ENCODE results near the gene NSMCE1.
A peak's percentile ranks its signal among the peaks of the same experiment; 100 is the strongest.
"Not testable (repeated sequence)": the region's sequence is repeated elsewhere in the genome, so short reads cannot be mapped to it uniquely, and the experiment has no call there.

Gene NSMCE1

DNA sequence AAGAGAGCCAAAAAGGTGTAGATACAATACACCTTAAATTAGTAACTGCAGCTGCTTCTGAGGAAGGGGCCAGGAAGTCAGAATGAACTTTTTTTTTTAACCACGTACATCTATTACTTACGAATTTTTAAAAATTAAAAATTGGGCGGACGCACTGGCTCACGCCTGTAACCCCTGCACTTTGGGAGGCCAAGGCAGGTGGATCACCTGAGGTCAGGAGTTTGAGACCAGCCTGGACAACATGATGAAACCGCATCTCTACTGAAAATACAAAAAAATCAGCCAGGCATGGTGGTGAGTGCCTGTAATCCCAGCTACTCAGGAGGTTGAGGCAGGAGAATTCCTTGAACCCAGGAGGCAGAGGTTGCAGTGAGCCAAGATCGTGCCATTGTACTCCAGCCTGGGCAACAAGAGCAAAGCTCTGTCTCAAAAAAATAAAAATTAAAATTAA, 5.9 kb upstream of the NSMCE1 start:
- not testable (repeated sequence) for H3K9ac ChIP-seq (ENCODE audit: low read depth, low read length); H3K27me3 ChIP-seq (ENCODE audit: control insufficient read depth, insufficient read depth, low read length); H3K4me3 ChIP-seq (ENCODE audit: low read depth, low read length); H3K4me1 ChIP-seq (ENCODE audit: control insufficient read depth, insufficient read depth, low read length); H3K36me3 ChIP-seq (ENCODE audit: control insufficient read depth, insufficient read depth, low read length); H3K9me3 ChIP-seq (ENCODE audit: control insufficient read depth, insufficient read depth, low read length)

- Histone ChIP-seq H3K4me1 (ENCODE audit: control insufficient read depth, insufficient read depth, low read length) (no peaks in the 10 kb centered on the region), H3K36me3 (ENCODE audit: control insufficient read depth, insufficient read depth, low read length) (no peaks in the 10 kb centered on the region), H3K27me3 (ENCODE audit: control insufficient read depth, insufficient read depth, low read length) (no peaks in the 10 kb centered on the region), H3K4me3 (ENCODE audit: low read depth, low read length) (no peak overlapping the region), H3K9me3 (ENCODE audit: control insufficient read depth, insufficient read depth, low read length) (no peaks in the 10 kb centered on the region), H3K9ac (ENCODE audit: low read depth, low read length) (no peak overlapping the region)
Observed at GRCh38 chr16:27273670-27274423, 5.3 kb upstream of the NSMCE1 start.

DNA sequence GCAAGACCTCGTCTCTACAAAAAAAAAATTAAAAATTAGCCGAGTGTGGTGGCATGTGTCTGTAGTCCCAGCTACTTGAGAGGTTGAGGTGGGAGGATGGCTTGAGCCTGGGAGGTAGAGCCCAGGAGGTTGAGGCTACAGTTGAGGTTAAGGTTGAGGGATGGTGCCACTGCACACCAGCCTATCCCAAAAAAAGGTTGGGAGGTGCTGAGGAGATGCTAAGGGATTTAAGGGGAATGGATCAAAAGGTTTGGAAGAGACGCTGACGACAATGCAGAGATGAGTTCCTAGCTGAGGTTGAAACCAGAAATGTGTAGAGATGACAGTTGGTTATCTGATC, 4.7 kb upstream of the NSMCE1 start:
- Histone ChIP-seq H3K4me1 (ENCODE audit: control insufficient read depth, insufficient read depth, low read length) (no peaks in the 10 kb centered on the region), H3K9ac (ENCODE audit: low read depth, low read length) (no peak overlapping the region), H3K27me3 (ENCODE audit: control insufficient read depth, insufficient read depth, low read length) (no peaks in the 10 kb centered on the region), H3K36me3 (ENCODE audit: control insufficient read depth, insufficient read depth, low read length) (no peaks in the 10 kb centered on the region), H3K4me3 (ENCODE audit: low read depth, low read length) (no peak overlapping the region), H3K9me3 (ENCODE audit: control insufficient read depth, insufficient read depth, low read length) (no peaks in the 10 kb centered on the region)

GRCh38 chr16:27272697-27273096, 4.1 kb upstream of the NSMCE1 start:
- not testable (repeated sequence) for H3K4me3 ChIP-seq (ENCODE audit: low read depth, low read length); H3K27me3 ChIP-seq (ENCODE audit: control insufficient read depth, insufficient read depth, low read length); H3K9me3 ChIP-seq (ENCODE audit: control insufficient read depth, insufficient read depth, low read length); H3K36me3 ChIP-seq (ENCODE audit: control insufficient read depth, insufficient read depth, low read length); H3K4me1 ChIP-seq (ENCODE audit: control insufficient read depth, insufficient read depth, low read length); H3K9ac ChIP-seq (ENCODE audit: low read depth, low read length)

- Histone ChIP-seq H3K36me3 (ENCODE audit: control insufficient read depth, insufficient read depth, low read length) (no peaks in the 10 kb centered on the region), H3K9me3 (ENCODE audit: control insufficient read depth, insufficient read depth, low read length) (no peaks in the 10 kb centered on the region), H3K27me3 (ENCODE audit: control insufficient read depth, insufficient read depth, low read length) (no peaks in the 10 kb centered on the region), H3K9ac (ENCODE audit: low read depth, low read length) (no peak overlapping the region), H3K4me1 (ENCODE audit: control insufficient read depth, insufficient read depth, low read length) (no peaks in the 10 kb centered on the region), H3K4me3 (ENCODE audit: low read depth, low read length) (no peak overlapping the region)
Observed at GRCh38 chr16:27272076-27272475, 3.5 kb upstream of the NSMCE1 start.

DNA sequence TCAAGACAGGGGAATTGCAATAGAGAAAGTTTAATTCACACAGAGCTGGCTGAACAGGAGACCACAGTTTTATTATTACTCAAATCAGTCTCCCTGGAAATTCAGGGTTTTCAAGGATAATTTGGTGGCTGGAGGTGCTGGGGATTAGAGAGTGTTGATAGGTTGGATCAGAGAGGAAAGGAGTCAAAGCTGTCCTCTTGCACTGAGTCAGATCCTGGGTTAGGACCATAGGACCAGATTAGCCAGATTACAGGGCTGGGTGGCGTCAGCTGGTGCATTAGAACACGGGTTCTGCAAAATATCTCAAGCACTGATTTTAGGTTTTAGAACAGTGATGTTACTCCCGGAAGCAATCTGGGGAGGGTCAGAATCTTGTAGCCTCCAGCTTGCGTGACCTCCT, 1.8 kb upstream of the NSMCE1 start:
- Histone ChIP-seq H3K9me3 (ENCODE audit: control insufficient read depth, insufficient read depth, low read length) (no peaks in the 10 kb centered on the region), H3K36me3 (ENCODE audit: control insufficient read depth, insufficient read depth, low read length) (no peaks in the 10 kb centered on the region), H3K9ac (ENCODE audit: low read depth, low read length) (no peak overlapping the region), H3K4me3 (ENCODE audit: low read depth, low read length) (no peak overlapping the region), H3K27me3 (ENCODE audit: control insufficient read depth, insufficient read depth, low read length) (no peaks in the 10 kb centered on the region), H3K4me1 (ENCODE audit: control insufficient read depth, insufficient read depth, low read length) (no peaks in the 10 kb centered on the region)

DNA sequence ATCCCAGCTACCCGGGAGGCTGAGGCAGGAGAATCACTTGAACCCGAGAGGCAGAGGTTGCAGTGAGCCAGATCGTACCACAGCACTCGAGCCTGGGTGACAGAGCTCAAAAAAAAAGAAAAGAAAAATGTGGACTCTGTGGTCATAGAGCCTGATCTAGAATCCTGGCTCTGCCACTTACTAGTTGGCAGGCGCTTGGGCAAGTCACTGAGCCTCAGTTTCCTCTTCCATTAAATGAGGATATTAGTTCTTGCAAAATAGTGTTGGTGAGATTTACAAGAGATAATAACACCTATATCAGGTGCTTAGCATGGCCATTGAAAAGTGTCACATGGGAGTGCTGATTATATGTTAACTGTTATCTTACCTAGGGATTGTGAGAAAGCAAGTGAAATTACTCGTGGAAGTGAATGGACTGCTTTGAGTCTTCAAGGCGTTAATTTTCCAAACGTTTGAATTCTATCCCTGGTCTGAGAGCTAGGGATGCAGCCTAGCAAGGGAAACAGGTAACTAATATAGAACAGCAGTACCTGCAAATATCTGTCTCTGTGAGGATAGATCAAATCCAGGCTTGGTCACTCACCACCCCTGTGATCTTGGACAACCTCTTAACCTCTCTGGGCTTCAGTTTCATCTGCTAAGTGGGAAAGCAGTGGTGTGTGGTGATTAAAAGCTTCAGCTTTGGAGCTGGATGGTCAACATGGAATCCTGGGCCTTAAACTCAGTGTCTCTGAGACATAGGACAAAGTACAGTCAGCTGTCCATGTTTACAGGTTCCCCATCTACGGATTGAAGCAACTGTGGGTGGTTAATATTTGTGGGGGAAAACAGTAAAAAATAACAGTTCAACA, 953 bp upstream of the NSMCE1 start:
- Histone ChIP-seq H3K4me3 (ENCODE audit: low read depth, low read length) (peak overlapping the region; percentile 85), H3K9me3 (ENCODE audit: control insufficient read depth, insufficient read depth, low read length) (no peaks in the 10 kb centered on the region), H3K9ac (ENCODE audit: low read depth, low read length) (no peak overlapping the region), H3K27me3 (ENCODE audit: control insufficient read depth, insufficient read depth, low read length) (no peaks in the 10 kb centered on the region), H3K4me1 (ENCODE audit: control insufficient read depth, insufficient read depth, low read length) (no peaks in the 10 kb centered on the region), H3K36me3 (ENCODE audit: control insufficient read depth, insufficient read depth, low read length) (no peaks in the 10 kb centered on the region)

- Histone ChIP-seq H3K4me1 (ENCODE audit: control insufficient read depth, insufficient read depth, low read length) (no peaks in the 10 kb centered on the region), H3K9me3 (ENCODE audit: control insufficient read depth, insufficient read depth, low read length) (no peaks in the 10 kb centered on the region), H3K9ac (ENCODE audit: low read depth, low read length) (no peak overlapping the region), H3K4me3 (ENCODE audit: low read depth, low read length) (no peak overlapping the region), H3K27me3 (ENCODE audit: control insufficient read depth, insufficient read depth, low read length) (no peaks in the 10 kb centered on the region), H3K36me3 (ENCODE audit: control insufficient read depth, insufficient read depth, low read length) (no peaks in the 10 kb centered on the region)
Observed at GRCh38 chr16:27267037-27267677, 1.4 kb downstream of the NSMCE1 start.

DNA sequence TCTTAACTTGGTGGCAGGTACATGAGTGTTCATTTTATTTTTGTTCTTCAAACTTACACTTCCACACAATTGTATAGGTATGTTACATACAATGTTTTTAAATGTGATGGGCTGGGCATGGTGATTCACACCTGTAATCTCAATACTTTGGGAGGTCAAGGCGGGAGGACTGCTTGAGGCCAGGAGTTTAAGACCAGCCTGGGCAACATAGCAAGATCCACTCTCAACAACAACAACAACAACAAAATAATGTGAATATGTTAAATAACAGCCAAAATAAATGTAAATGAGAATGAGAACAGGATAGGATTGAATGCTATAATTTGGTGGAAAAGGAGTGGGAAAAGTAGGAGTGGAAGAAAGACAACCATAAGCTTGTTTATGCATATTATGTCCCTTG, 2.6 kb downstream of the NSMCE1 start:
- no peak overlapping the region for H3K4me3 ChIP-seq (ENCODE audit: low read depth, low read length)
- no peaks in the 10 kb centered on the region for H3K27me3 ChIP-seq (ENCODE audit: control insufficient read depth, insufficient read depth, low read length)
- H3K9me3 ChIP-seq (ENCODE audit: control insufficient read depth, insufficient read depth, low read length): no peaks in the 10 kb centered on the region
- H3K36me3 ChIP-seq (ENCODE audit: control insufficient read depth, insufficient read depth, low read length): no peaks in the 10 kb centered on the region
- no peak overlapping the region for H3K9ac ChIP-seq (ENCODE audit: low read depth, low read length)
- no peaks in the 10 kb centered on the region for H3K4me1 ChIP-seq (ENCODE audit: control insufficient read depth, insufficient read depth, low read length)

DNA sequence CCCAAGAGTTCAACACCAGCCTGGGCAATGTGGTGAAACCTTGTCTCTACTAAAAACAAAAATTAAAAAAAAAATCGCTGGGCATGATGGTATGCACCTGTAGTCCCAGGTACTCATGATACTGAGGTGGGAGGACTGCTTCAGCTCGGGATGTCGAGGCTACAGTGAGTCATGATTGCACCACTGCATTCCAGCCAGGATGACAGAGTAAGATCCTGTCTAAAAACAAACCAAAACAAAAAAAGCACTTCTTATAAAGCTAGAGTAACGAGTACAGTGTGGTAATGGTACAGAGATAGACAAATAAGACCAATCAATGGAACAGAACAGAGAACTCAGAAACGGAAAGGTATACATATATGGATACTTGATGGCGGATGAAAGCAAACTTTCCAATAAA, 4.4 kb downstream of the NSMCE1 start:
- Histone ChIP-seq H3K36me3 (ENCODE audit: control insufficient read depth, insufficient read depth, low read length) (no peaks in the 10 kb centered on the region), H3K27me3 (ENCODE audit: control insufficient read depth, insufficient read depth, low read length) (no peaks in the 10 kb centered on the region), H3K9ac (ENCODE audit: low read depth, low read length) (no peak overlapping the region), H3K9me3 (ENCODE audit: control insufficient read depth, insufficient read depth, low read length) (no peaks in the 10 kb centered on the region), H3K4me3 (ENCODE audit: low read depth, low read length) (no peak overlapping the region), H3K4me1 (ENCODE audit: control insufficient read depth, insufficient read depth, low read length) (no peaks in the 10 kb centered on the region)

DNA sequence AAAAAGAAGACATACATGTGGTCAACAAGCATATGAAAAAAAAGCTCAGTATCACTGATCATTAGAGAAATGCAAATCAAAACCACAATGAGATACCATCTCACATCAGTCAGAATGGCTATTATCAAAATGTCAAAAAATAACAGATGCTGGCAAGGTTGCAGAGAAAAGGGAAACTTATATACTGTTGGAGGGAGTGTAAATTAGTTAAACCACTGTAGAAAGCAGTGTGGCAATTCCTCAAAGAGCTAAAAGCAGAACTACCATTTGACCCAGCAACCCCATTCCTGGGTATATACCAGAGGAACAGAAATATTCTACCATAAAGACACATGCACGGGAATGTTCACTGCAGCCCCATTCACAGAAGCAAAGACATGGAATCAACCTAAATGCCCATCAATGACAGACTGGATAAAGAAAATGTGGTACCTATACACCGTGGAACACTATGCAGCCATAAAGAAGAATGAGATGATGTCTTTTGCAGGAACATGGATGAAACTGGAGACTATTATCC, 5.6 kb downstream of the NSMCE1 start:
- H3K9me3 ChIP-seq (ENCODE audit: control insufficient read depth, insufficient read depth, low read length); H3K4me1 ChIP-seq (ENCODE audit: control insufficient read depth, insufficient read depth, low read length); H3K36me3 ChIP-seq (ENCODE audit: control insufficient read depth, insufficient read depth, low read length); H3K27me3 ChIP-seq (ENCODE audit: control insufficient read depth, insufficient read depth, low read length); H3K4me3 ChIP-seq (ENCODE audit: low read depth, low read length); H3K9ac ChIP-seq (ENCODE audit: low read depth, low read length): not testable (repeated sequence)
